ENCODE measurements around the gene ARPC1A. TPM values are rescaled to one million over a fixed set of nuclear protein-coding genes. Genes with fewer than 3 reads are reported as not detected.
"Not testable (repeated sequence)": the region's sequence is repeated elsewhere in the genome, so short reads cannot be mapped to it uniquely, and the experiment has no call there.

Gene ARPC1A
- total RNA-seq, 1 donor from 2014 or later, result 143 TPM

DNA sequence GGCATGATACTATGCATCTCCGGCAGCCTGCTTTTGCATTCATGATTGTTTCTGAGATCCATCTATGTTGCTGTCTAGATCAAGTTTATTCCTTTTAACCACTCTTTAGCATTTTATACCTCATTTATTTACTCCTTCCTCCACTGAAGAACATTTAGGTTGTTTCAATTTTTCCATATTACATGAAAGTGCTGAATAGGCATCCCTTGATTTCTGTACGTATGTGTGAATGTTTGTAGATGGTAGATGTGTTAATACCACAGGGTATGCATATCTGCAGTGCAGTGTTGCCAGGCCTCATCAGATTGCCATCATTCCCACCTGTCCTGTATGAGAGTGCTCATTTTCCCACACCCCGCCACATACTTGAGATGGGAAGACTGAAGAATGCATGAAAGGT, 13.9 kb downstream of the ARPC1A start:
- peaks cover 21% of the 10 kb centered on the region for H3K36me3 ChIP-seq
- H2AFZ ChIP-seq (replicated peaks), result no peak overlapping the region
- no peaks in the 10 kb centered on the region for H3K27me3 Mint-ChIP-seq (ENCODE audit: insufficient read depth, low read depth)
- no peaks in the 10 kb centered on the region for H3K9me3 ChIP-seq (ENCODE audit: low read depth)
- H3K9me3 Mint-ChIP-seq, result no peaks in the 10 kb centered on the region
- no peak overlapping the region for H3K4me2 ChIP-seq
- H4K20me1 ChIP-seq (ENCODE audit: low read depth), result no peaks in the 10 kb centered on the region
- H3K27ac ChIP-seq, result no peak overlapping the region
- H3F3A ChIP-seq (ENCODE audit: low read depth), result no peaks in the 10 kb centered on the region
- no peaks in the 10 kb centered on the region for H3K79me2 ChIP-seq (ENCODE audit: low read depth)
- no peaks in the 10 kb centered on the region for H3K4me1 Mint-ChIP-seq
- peaks cover 29% of the 10 kb centered on the region for H3K36me3 Mint-ChIP-seq
- no peak for DNase-seq (ENCODE audit: low spot score)
- H3K27me3 ChIP-seq, result no peaks in the 10 kb centered on the region
- no peak overlapping the region for H3K4me3 Mint-ChIP-seq
- no peak for TF ChIP-seq EZH2 (IDR thresholded peaks at IDR 0.05)
- TF ChIP-seq EZH2phosphoT487 (IDR thresholded peaks at IDR 0.05), result no peak
- TF ChIP-seq, protein P1, sequence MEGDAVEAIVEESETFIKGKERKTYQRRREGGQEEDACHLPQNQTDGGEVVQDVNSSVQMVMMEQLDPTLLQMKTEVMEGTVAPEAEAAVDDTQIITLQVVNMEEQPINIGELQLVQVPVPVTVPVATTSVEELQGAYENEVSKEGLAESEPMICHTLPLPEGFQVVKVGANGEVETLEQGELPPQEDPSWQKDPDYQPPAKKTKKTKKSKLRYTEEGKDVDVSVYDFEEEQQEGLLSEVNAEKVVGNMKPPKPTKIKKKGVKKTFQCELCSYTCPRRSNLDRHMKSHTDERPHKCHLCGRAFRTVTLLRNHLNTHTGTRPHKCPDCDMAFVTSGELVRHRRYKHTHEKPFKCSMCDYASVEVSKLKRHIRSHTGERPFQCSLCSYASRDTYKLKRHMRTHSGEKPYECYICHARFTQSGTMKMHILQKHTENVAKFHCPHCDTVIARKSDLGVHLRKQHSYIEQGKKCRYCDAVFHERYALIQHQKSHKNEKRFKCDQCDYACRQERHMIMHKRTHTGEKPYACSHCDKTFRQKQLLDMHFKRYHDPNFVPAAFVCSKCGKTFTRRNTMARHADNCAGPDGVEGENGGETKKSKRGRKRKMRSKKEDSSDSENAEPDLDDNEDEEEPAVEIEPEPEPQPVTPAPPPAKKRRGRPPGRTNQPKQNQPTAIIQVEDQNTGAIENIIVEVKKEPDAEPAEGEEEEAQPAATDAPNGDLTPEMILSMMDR (IDR thresholded peaks at IDR 0.05), result no peak
- H3K9ac ChIP-seq, result no peak overlapping the region
- H3K4me3 ChIP-seq, result no peak overlapping the region
- no peaks in the 10 kb centered on the region for H3K4me1 ChIP-seq
- H3K27ac Mint-ChIP-seq, result no peak overlapping the region

DNA sequence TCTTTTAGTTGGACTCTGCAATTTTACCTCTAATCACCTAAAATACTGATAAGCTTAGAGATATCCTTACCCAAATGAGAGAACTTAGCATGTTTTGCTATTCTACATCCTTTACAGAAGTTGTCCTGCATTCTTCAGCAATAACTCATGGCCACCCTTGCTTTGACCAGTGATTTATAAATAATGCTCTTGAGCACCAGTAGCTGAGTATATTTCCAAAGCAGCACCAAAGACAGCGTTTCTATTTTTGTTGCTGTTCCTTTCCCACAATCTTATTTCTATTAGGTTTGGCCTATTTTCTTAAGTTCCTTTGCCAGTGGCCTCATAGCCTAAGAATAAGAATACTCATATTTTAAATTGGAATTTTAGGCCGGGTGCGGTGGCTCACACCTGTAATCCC, 15.0 kb downstream of the ARPC1A start:
- Histone ChIP-seq H3K36me3 (peaks cover 17% of the 10 kb centered on the region), H3K79me2 (ENCODE audit: low read depth) (no peaks in the 10 kb centered on the region), H3K9me3 (ENCODE audit: low read depth) (no peaks in the 10 kb centered on the region), H3K27ac (no peak overlapping the region), H3K27me3 (no peaks in the 10 kb centered on the region), H3K9ac (no peak overlapping the region), H3F3A (ENCODE audit: low read depth) (no peaks in the 10 kb centered on the region), H3K4me2 (no peak overlapping the region), H3K4me3 (no peak overlapping the region), H4K20me1 (ENCODE audit: low read depth) (no peaks in the 10 kb centered on the region), H2AFZ (replicated peaks) (no peak overlapping the region), H3K4me1 (no peaks in the 10 kb centered on the region)
- no peak for DNase-seq (ENCODE audit: low spot score)
- no peak for TF ChIP-seq EZH2 (IDR thresholded peaks at IDR 0.05)
- TF ChIP-seq EZH2phosphoT487 (IDR thresholded peaks at IDR 0.05), result no peak
- TF ChIP-seq, protein P1 (IDR thresholded peaks at IDR 0.05), result no peak
- Mint-ChIP-seq H3K4me3 (no peak overlapping the region), H3K4me1 (no peaks in the 10 kb centered on the region), H3K27ac (no peak overlapping the region), H3K36me3 (peaks cover 27% of the 10 kb centered on the region), H3K9me3 (no peaks in the 10 kb centered on the region), H3K27me3 (ENCODE audit: insufficient read depth, low read depth) (no peaks in the 10 kb centered on the region)

DNA sequence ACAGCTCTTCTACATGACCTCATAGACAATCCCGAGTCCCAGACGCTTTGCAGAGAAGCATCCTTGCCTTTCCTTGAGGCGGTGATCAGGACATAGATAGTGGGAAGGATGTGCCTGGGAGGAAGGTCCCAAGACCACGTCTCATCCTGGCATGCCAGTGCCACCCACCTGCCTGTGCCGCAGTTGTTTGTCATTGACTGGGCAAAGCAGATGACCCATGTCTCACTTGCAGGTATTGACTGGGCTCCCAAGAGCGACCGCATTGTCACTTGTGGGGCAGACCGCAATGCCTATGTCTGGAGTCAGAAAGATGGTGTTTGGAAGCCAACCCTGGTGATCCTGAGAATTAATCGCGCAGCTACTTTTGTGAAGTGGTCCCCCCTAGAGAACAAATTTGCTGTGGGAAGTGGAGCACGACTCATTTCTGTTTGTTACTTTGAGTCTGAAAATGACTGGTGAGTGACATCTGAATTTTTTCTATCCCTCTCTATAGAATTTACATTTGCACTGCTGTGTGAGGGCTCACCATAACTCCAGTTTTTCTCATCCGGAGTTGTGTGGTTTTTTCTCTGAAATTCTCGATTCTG, 18.5 kb downstream of the ARPC1A start:
- no peak for DNase-seq (ENCODE audit: low spot score)
- peaks cover 12% of the 10 kb centered on the region for H3K36me3 ChIP-seq
- H3K27ac ChIP-seq, result no peak overlapping the region
- H3K4me3 Mint-ChIP-seq, result no peak overlapping the region
- no peaks in the 10 kb centered on the region for H3K27me3 ChIP-seq
- no peak overlapping the region for H3K27ac Mint-ChIP-seq
- no peaks in the 10 kb centered on the region for H3K79me2 ChIP-seq (ENCODE audit: low read depth)
- H3K4me2 ChIP-seq, result no peak overlapping the region
- no peak overlapping the region for H3K9ac ChIP-seq
- H3K9me3 ChIP-seq (ENCODE audit: low read depth), result no peaks in the 10 kb centered on the region
- H3K4me3 ChIP-seq, result no peak overlapping the region
- no peaks in the 10 kb centered on the region for H3K4me1 ChIP-seq
- H3K4me1 Mint-ChIP-seq, result no peaks in the 10 kb centered on the region
- no peaks in the 10 kb centered on the region for H3K27me3 Mint-ChIP-seq (ENCODE audit: insufficient read depth, low read depth)
- no peak for TF ChIP-seq EZH2phosphoT487 (IDR thresholded peaks at IDR 0.05)
- TF ChIP-seq, protein P1 (IDR thresholded peaks at IDR 0.05), result no peak
- no peak for TF ChIP-seq EZH2 (IDR thresholded peaks at IDR 0.05)
- H3K9me3 Mint-ChIP-seq, result no peaks in the 10 kb centered on the region
- no peak overlapping the region for H2AFZ ChIP-seq (replicated peaks)
- no peaks in the 10 kb centered on the region for H3F3A ChIP-seq (ENCODE audit: low read depth)
- no peaks in the 10 kb centered on the region for H4K20me1 ChIP-seq (ENCODE audit: low read depth)
- peaks cover 22% of the 10 kb centered on the region for H3K36me3 Mint-ChIP-seq

DNA sequence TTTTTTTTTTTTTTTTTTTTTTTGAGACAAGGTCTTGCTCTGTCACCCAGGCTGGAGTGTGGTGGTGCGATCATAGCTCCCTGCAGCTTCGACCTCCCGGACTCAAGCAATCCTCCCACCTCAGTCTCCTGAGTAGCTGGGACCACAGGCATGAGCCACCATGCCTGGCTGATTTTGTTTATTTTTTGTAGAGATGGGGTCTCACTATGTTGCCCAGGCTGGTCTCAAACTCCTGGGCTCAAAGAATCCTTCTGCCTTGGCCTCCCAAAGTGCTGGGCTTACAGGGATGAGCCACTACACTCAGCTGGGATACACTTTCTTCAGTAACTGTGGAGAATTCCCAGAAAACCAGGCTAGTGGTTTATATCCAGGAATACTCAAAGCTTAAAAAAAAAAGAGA, 24.9 kb downstream of the ARPC1A start:
- H3K36me3 Mint-ChIP-seq, result peaks cover 21% of the 10 kb centered on the region
- not testable (repeated sequence) for H3K9me3 Mint-ChIP-seq; H3K4me2 ChIP-seq; H3K9me3 ChIP-seq (ENCODE audit: low read depth); H4K20me1 ChIP-seq (ENCODE audit: low read depth); H2AFZ ChIP-seq (replicated peaks); H3K27ac ChIP-seq; H3K4me3 ChIP-seq; H3K4me1 Mint-ChIP-seq; H3K27me3 Mint-ChIP-seq (ENCODE audit: insufficient read depth, low read depth); DNase-seq (ENCODE audit: low spot score); H3K4me3 Mint-ChIP-seq; H3K79me2 ChIP-seq (ENCODE audit: low read depth); H3K27ac Mint-ChIP-seq; H3F3A ChIP-seq (ENCODE audit: low read depth); H3K4me1 ChIP-seq; H3K27me3 ChIP-seq; H3K9ac ChIP-seq
- peaks cover 10% of the 10 kb centered on the region for H3K36me3 ChIP-seq
